GM23338 (cell line): ENCODE measurements around the gene CBX6. TPM values are rescaled to one million over a fixed set of nuclear protein-coding genes. Genes with fewer than 3 reads are reported as not detected.

ENCODE experiments used
- ATAC-seq: fragments of 200-7000 bp; cut with Tn5 transposase; 3 replicates; pipeline ENCODE4 v1.9.1; 2020
- DNase-seq: peaks from one replicate; pipeline ENCODE4 v3.0.0-alpha.2; 2015; ENCODE audit warnings: low spot score
- H2AFZ ChIP-seq: fragments of 200-600 bp; sonication (generic); 2 replicates; pipeline ENCODE4 v1.8.0; 2016; ENCODE audit warnings: antibody characterized with exemption, mild to moderate bottlenecking, moderate library complexity
- H3F3A ChIP-seq: fragments of 200-600 bp; sonication (generic); replicated peaks from 2 replicates; pipeline ENCODE4 v1.8.0; 2017; ENCODE audit warnings: antibody characterized with exemption, mixed run types, low read depth
- H3K27ac ChIP-seq: fragments of 200-600 bp; sonication (generic); 2 replicates; pipeline ENCODE4 v1.6.1; 2016; ENCODE audit warnings: low read depth
- H3K27me3 ChIP-seq: fragments of 200-600 bp; sonication (generic); 2 replicates; pipeline ENCODE4 v1.8.0; 2016; ENCODE audit warnings: mild to moderate bottlenecking, mixed run types, moderate library complexity; ENCODE audit not compliant: insufficient read depth
- H3K36me3 ChIP-seq: fragments of 200-600 bp; sonication (generic); 2 replicates; pipeline ENCODE4 v1.8.0; 2016; ENCODE audit warnings: mild to moderate bottlenecking; ENCODE audit not compliant: insufficient read depth
- H3K4me1 ChIP-seq: fragments of 200-600 bp; sonication (generic); 2 replicates; pipeline ENCODE4 v1.8.0; 2016; ENCODE audit warnings: mild to moderate bottlenecking, moderate library complexity; ENCODE audit not compliant: insufficient read depth
- H3K4me2 ChIP-seq: fragments of 200-600 bp; sonication (generic); 2 replicates; pipeline ENCODE4 v1.7.1; 2017; ENCODE audit warnings: mixed run types
- H3K4me3 ChIP-seq: fragments of 200-600 bp; sonication (generic); 2 replicates; pipeline ENCODE4 v1.6.1; 2016; ENCODE audit warnings: mixed run types
- H3K79me2 ChIP-seq: fragments of 200-600 bp; sonication (generic); replicated peaks from 2 replicates; pipeline ENCODE4 v1.8.0; 2017; ENCODE audit warnings: mild to moderate bottlenecking; ENCODE audit not compliant: insufficient read depth
- H3K9me2 ChIP-seq: fragments of 200-600 bp; sonication (generic); 2 replicates; pipeline ENCODE4 v1.8.0; 2017; ENCODE audit not compliant: insufficient read depth
- H4K20me1 ChIP-seq: fragments of 200-600 bp; sonication (generic); replicated peaks from 2 replicates; pipeline ENCODE4 v1.8.0; 2017; ENCODE audit warnings: mild to moderate bottlenecking; ENCODE audit not compliant: insufficient read depth
- H3K27ac Mint-ChIP-seq: 2 replicates; pipeline ENCODE4 v1.8.0; 2020; ENCODE audit warnings: inconsistent platforms, mild to moderate bottlenecking, moderate library complexity, mixed read lengths
- H3K27me3 Mint-ChIP-seq: 3 replicates; pipeline ENCODE4 v1.8.0; 2022; ENCODE audit warnings: low read depth, mild to moderate bottlenecking, moderate library complexity, mixed read lengths, inconsistent platforms; ENCODE audit not compliant: insufficient read depth, poor library complexity
- H3K36me3 Mint-ChIP-seq: 3 replicates; pipeline ENCODE4 v1.8.0; 2021; ENCODE audit warnings: low read depth, mild to moderate bottlenecking, inconsistent platforms, moderate library complexity, mixed read lengths
- H3K4me1 Mint-ChIP-seq: 3 replicates; pipeline ENCODE4 v1.8.0; 2020; ENCODE audit warnings: mild to moderate bottlenecking, inconsistent platforms, mixed read lengths
- H3K4me3 Mint-ChIP-seq: 3 replicates; pipeline ENCODE4 v1.8.0; 2021; ENCODE audit warnings: moderate library complexity, mild to moderate bottlenecking, inconsistent platforms, mixed read lengths
- H3K9me3 Mint-ChIP-seq: 3 replicates; pipeline ENCODE4 v1.8.0; 2020; ENCODE audit warnings: moderate library complexity, mild to moderate bottlenecking, inconsistent platforms, mixed read lengths
- CREB1 ChIP-seq: fragments of 250-450 bp; sonication (Bioruptor Pico); IDR thresholded peaks from 2 replicates; pipeline ENCODE4 v1.5.0; 2020; ENCODE audit warnings: low read depth, mild to moderate bottlenecking, moderate library complexity
- JUNB ChIP-seq: IDR thresholded peaks from one replicate; pipeline ENCODE4 v1.6.1; 2016; ENCODE audit warnings: antibody characterized with exemption; ENCODE audit not compliant: unreplicated experiment
- STAT1 ChIP-seq: IDR thresholded peaks from one replicate; pipeline ENCODE4 v1.6.1; 2016; ENCODE audit warnings: antibody characterized with exemption; ENCODE audit not compliant: unreplicated experiment
- polyA plus RNA-seq: library from polyadenylated mRNA; unstranded; fragments of >200 nt; fragmentation: Nextera tagmentation; extraction: Ambion mirVana; gene quantifications from 2 replicates; pipeline ENCODE4 v1.2.1, GENCODE V29; 2016
- total RNA-seq: library from RNA; depleted of rRNA; stranded (reverse); fragments of >200 nt; shearing (Covaris generic); gene quantifications from 2 replicates; pipeline ENCODE4 v1.2.3, GENCODE V29; 2014
- TF ChIP-seq, protein P1 (sequence below), 2 experiments: fragments of 200-600 bp in 1 of 2; sonication (generic) in 1 of 2; conservative IDR thresholded peaks; 2 replicates each; pipeline versions ENCODE4 v1.5.1 to v1.6.1; 2016 to 2017; ENCODE audit warnings: antibody characterized with exemption in 2 of 2, low read depth in 2 of 2, mild to moderate bottlenecking in 2 of 2, moderate library complexity in 1 of 2
- TF ChIP-seq, protein P2 (sequence below): IDR thresholded peaks from one replicate; pipeline ENCODE4 v1.6.1; 2018; ENCODE audit warnings: antibody characterized with exemption; ENCODE audit not compliant: unreplicated experiment
- TF ChIP-seq, protein P3 (sequence below): IDR thresholded peaks from 2 replicates; pipeline ENCODE4 v1.6.1; 2016; ENCODE audit warnings: antibody characterized with exemption
- TF ChIP-seq, protein P4 (sequence below): fragments of 250-450 bp; sonication (Bioruptor Pico); IDR thresholded peaks from 2 replicates; pipeline ENCODE4 v1.5.0; 2020; ENCODE audit warnings: mild to moderate bottlenecking, moderate library complexity

Gene CBX6
- total and polyA plus RNA-seq, 2 experiments from 2014 or later, result 18.5 to 23.0 TPM

DNA sequence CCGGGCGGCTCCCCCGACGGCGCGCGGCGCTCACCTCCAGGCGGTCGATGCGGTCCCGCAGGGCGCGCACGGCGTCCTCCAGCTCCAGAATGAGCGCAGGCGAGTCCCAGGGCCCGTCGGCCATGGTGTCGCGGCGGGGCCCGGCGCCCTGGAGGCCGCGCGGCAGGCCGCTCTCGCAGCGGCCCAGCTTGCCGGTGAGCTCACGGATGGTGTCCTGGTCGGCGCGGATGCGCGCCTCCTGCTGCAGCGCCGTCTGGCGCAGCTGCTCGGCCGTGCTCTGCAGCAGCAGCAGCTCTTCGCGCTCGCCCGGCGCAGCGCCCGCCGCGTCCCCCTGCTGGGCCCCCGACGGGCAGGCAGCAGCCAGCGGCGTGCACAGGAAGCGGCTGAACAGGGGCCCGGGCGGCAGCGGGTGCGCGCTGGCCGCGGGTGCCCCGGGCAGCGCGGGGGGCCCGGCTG lies 28.8 kb downstream of the CBX6 start:
- H3K79me2 ChIP-seq, result no peaks in the 10 kb centered on the region
- no peaks in the 10 kb centered on the region for H3K9me3 Mint-ChIP-seq
- H3K4me2 ChIP-seq, result peak overlapping the region; percentile 85
- TF ChIP-seq JUNB (no peak), CREB1 (CRISPR knock-in tag) (no peak), STAT1 (no peak)
- TF ChIP-seq, protein P1, sequence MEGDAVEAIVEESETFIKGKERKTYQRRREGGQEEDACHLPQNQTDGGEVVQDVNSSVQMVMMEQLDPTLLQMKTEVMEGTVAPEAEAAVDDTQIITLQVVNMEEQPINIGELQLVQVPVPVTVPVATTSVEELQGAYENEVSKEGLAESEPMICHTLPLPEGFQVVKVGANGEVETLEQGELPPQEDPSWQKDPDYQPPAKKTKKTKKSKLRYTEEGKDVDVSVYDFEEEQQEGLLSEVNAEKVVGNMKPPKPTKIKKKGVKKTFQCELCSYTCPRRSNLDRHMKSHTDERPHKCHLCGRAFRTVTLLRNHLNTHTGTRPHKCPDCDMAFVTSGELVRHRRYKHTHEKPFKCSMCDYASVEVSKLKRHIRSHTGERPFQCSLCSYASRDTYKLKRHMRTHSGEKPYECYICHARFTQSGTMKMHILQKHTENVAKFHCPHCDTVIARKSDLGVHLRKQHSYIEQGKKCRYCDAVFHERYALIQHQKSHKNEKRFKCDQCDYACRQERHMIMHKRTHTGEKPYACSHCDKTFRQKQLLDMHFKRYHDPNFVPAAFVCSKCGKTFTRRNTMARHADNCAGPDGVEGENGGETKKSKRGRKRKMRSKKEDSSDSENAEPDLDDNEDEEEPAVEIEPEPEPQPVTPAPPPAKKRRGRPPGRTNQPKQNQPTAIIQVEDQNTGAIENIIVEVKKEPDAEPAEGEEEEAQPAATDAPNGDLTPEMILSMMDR (conservative IDR thresholded peaks at IDR 0.05; ENCODE audit: low read depth in 2 of 2), result peak in 1 of 2 experiments; percentile 30; a peak in 1 of 4 replicates
- H3K4me1 ChIP-seq, result 0 out of 2 replicates have a peak, but pooled peaks cover 7% of the 10 kb centered on the region
- H3K9me2 ChIP-seq, result no peaks in the 10 kb centered on the region
- DNase-seq, result peak; percentile 73
- H3K27me3 ChIP-seq, result peaks cover 52% of the 10 kb centered on the region
- no peak overlapping the region for H3K27ac ChIP-seq
- peak; percentile 71 for ATAC-seq
- peaks cover 24% of the 10 kb centered on the region for H3K4me1 Mint-ChIP-seq
- peaks cover 4% of the 10 kb centered on the region; the same call in 1 of the 2 replicates for H4K20me1 ChIP-seq
- H3K27me3 Mint-ChIP-seq, result peaks cover 43% of the 10 kb centered on the region
- no peaks in the 10 kb centered on the region for H3F3A ChIP-seq
- H3K36me3 ChIP-seq, result no peaks in the 10 kb centered on the region
- no peak overlapping the region for H3K27ac Mint-ChIP-seq
- H3K36me3 Mint-ChIP-seq, result no peaks in the 10 kb centered on the region; the same call in 2 of the 3 replicates
- peak overlapping the region; percentile 81 for H2AFZ ChIP-seq
- peak overlapping the region; percentile 66 for H3K4me3 ChIP-seq
- H3K4me3 Mint-ChIP-seq, result no peak overlapping the region; the same call in 2 of the 3 replicates

DNA sequence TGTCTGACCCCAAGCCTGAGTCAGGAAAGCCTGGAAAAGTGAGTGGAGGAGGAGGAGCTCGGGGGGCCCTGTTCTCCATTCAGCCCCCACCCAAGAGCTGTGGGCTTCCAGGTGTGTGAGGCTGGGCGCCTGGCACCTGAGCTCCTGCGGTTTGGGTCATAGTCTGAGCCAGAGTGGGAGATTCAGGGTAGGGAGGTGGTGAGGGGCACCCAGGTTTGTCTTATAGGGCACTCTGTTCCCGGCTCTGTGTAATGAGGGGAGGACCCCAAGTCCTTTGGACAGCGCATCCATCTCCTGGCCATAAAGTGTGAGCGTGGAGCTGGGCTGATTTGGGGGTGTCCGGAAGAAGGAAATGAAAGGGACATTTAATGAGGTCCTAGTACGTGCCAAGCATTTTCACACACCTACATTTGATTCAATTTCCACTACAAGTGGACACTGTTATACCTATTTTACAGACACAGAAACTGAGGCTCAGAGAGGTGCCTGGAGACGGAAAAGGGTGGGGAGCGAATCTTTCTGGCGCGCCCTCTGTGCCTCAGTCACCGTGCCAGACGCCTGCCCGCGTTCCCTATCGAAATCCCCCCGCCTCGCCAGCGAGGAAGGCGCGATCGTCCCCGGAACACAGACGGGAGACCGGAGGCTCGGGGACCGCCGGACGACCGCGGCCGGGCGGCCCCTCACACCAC lies 29.4 kb downstream of the CBX6 start:
- peaks cover 52% of the 10 kb centered on the region for H3K27me3 ChIP-seq
- H2AFZ ChIP-seq, result peak overlapping the region; percentile 81
- Mint-ChIP-seq H3K4me1 (peaks cover 24% of the 10 kb centered on the region), H3K9me3 (no peaks in the 10 kb centered on the region), H3K27ac (no peak overlapping the region), H3K4me3 (peak overlapping the region; percentile 82), H3K27me3 (peaks cover 47% of the 10 kb centered on the region), H3K36me3 (no peaks in the 10 kb centered on the region; the same call in 2 of the 3 replicates)
- H3K4me2 ChIP-seq, result peak overlapping the region; percentile 85
- H3K4me3 ChIP-seq, result peak overlapping the region; percentile 66
- no peaks in the 10 kb centered on the region for H3K36me3 ChIP-seq
- H3F3A ChIP-seq, result no peaks in the 10 kb centered on the region
- H3K27ac ChIP-seq, result no peak overlapping the region
- DNase-seq, result no peak
- no peak for ATAC-seq
- H3K79me2 ChIP-seq, result no peaks in the 10 kb centered on the region
- peaks cover 4% of the 10 kb centered on the region; the same call in 1 of the 2 replicates for H4K20me1 ChIP-seq
- H3K9me2 ChIP-seq, result no peaks in the 10 kb centered on the region
- H3K4me1 ChIP-seq, result 0 out of 2 replicates have a peak, but pooled peaks cover 7% of the 10 kb centered on the region
- TF ChIP-seq, protein P2, sequence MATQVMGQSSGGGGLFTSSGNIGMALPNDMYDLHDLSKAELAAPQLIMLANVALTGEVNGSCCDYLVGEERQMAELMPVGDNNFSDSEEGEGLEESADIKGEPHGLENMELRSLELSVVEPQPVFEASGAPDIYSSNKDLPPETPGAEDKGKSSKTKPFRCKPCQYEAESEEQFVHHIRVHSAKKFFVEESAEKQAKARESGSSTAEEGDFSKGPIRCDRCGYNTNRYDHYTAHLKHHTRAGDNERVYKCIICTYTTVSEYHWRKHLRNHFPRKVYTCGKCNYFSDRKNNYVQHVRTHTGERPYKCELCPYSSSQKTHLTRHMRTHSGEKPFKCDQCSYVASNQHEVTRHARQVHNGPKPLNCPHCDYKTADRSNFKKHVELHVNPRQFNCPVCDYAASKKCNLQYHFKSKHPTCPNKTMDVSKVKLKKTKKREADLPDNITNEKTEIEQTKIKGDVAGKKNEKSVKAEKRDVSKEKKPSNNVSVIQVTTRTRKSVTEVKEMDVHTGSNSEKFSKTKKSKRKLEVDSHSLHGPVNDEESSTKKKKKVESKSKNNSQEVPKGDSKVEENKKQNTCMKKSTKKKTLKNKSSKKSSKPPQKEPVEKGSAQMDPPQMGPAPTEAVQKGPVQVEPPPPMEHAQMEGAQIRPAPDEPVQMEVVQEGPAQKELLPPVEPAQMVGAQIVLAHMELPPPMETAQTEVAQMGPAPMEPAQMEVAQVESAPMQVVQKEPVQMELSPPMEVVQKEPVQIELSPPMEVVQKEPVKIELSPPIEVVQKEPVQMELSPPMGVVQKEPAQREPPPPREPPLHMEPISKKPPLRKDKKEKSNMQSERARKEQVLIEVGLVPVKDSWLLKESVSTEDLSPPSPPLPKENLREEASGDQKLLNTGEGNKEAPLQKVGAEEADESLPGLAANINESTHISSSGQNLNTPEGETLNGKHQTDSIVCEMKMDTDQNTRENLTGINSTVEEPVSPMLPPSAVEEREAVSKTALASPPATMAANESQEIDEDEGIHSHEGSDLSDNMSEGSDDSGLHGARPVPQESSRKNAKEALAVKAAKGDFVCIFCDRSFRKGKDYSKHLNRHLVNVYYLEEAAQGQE, result no peak
- TF ChIP-seq, protein P3, sequence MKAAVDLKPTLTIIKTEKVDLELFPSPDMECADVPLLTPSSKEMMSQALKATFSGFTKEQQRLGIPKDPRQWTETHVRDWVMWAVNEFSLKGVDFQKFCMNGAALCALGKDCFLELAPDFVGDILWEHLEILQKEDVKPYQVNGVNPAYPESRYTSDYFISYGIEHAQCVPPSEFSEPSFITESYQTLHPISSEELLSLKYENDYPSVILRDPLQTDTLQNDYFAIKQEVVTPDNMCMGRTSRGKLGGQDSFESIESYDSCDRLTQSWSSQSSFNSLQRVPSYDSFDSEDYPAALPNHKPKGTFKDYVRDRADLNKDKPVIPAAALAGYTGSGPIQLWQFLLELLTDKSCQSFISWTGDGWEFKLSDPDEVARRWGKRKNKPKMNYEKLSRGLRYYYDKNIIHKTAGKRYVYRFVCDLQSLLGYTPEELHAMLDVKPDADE, result no peak
- no peak for TF ChIP-seq CREB1 (CRISPR knock-in tag)
- TF ChIP-seq, protein P4, sequence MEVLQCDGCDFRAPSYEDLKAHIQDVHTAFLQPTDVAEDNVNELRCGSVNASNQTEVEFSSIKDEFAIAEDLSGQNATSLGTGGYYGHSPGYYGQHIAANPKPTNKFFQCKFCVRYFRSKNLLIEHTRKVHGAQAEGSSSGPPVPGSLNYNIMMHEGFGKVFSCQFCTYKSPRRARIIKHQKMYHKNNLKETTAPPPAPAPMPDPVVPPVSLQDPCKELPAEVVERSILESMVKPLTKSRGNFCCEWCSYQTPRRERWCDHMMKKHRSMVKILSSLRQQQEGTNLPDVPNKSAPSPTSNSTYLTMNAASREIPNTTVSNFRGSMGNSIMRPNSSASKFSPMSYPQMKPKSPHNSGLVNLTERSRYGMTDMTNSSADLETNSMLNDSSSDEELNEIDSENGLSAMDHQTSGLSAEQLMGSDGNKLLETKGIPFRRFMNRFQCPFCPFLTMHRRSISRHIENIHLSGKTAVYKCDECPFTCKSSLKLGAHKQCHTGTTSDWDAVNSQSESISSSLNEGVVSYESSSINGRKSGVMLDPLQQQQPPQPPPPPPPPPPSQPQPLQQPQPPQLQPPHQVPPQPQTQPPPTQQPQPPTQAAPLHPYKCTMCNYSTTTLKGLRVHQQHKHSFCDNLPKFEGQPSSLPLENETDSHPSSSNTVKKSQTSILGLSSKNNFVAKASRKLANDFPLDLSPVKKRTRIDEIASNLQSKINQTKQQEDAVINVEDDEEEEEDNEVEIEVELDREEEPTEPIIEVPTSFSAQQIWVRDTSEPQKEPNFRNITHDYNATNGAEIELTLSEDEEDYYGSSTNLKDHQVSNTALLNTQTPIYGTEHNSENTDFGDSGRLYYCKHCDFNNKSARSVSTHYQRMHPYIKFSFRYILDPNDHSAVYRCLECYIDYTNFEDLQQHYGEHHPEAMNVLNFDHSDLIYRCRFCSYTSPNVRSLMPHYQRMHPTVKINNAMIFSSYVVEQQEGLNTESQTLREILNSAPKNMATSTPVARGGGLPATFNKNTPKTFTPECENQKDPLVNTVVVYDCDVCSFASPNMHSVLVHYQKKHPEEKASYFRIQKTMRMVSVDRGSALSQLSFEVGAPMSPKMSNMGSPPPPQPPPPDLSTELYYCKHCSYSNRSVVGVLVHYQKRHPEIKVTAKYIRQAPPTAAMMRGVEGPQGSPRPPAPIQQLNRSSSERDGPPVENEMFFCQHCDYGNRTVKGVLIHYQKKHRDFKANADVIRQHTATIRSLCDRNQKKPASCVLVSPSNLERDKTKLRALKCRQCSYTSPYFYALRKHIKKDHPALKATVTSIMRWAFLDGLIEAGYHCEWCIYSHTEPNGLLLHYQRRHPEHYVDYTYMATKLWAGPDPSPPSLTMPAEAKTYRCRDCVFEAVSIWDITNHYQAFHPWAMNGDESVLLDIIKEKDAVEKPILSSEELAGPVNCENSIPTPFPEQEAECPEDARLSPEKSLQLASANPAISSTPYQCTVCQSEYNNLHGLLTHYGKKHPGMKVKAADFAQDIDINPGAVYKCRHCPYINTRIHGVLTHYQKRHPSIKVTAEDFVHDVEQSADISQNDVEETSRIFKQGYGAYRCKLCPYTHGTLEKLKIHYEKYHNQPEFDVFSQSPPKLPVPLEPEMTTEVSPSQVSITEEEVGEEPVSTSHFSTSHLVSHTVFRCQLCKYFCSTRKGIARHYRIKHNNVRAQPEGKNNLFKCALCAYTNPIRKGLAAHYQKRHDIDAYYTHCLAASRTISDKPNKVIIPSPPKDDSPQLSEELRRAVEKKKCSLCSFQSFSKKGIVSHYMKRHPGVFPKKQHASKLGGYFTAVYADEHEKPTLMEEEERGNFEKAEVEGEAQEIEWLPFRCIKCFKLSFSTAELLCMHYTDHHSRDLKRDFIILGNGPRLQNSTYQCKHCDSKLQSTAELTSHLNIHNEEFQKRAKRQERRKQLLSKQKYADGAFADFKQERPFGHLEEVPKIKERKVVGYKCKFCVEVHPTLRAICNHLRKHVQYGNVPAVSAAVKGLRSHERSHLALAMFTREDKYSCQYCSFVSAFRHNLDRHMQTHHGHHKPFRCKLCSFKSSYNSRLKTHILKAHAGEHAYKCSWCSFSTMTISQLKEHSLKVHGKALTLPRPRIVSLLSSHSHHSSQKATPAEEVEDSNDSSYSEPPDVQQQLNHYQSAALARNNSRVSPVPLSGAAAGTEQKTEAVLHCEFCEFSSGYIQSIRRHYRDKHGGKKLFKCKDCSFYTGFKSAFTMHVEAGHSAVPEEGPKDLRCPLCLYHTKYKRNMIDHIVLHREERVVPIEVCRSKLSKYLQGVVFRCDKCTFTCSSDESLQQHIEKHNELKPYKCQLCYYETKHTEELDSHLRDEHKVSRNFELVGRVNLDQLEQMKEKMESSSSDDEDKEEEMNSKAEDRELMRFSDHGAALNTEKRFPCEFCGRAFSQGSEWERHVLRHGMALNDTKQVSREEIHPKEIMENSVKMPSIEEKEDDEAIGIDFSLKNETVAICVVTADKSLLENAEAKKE (CRISPR knock-in tag), result no peak
